HT-29 (cell line): ENCODE data around the gene EYA4. TPM values are rescaled to one million over a fixed set of nuclear protein-coding genes. Genes with fewer than 3 reads are reported as not detected.

Experiments used
- DNase-seq: peaks from one replicate; pipeline ENCODE4 v3.0.0-alpha.2; 2015; ENCODE audit warnings: low spot score
- total RNA-seq: library from RNA; depleted of rRNA; stranded (reverse); fragments of >200 nt; shearing (Covaris generic); gene quantifications from 2 replicates; pipeline ENCODE4 v1.2.3, GENCODE V29; 2014

The EYA4 gene
- total RNA-seq, 1 experiment from 2014 or later, result not detected

DNA sequence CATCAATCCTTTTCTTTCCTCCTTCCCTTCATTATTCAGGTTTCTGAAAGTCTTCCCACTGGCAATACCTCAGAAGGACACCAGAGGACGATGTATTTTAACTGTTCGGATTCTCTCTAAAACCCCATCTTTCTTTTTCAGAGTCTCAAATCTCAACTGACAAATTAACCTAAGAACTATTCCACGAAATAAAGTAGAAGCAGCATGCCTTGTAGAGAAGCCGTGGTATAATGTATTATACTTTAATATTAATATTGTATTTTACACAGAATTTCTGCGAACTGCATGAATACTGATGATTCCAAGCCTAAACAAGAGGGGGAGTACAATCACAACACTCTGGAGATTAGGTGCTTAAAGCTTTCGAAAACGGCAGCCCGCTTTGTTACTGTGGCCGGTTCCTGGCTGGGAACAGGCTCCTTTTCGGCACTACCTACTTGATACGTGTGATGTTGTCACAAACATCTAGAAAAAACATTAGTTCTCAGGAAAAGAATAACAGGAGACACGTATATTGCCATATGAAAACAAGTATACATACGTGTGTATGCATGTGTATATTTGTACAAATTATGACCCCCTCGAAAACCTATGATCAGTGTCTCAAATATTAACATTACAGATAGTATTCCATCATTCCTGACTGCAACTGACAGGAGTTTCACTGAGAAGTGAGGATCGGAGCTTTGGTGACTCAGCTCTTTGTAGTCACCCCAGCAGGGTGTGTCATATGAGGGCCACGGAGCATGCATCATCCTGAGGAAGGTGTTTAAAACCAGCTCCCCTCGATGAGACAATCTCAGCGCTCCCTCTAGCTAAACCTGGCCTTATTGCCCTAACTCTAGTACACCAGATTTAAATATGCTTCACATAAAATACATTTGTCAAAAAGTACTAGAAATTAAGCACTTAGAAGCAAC lies 328.1 kb downstream of the EYA4 start:
- peak; percentile 74 for DNase-seq

DNA sequence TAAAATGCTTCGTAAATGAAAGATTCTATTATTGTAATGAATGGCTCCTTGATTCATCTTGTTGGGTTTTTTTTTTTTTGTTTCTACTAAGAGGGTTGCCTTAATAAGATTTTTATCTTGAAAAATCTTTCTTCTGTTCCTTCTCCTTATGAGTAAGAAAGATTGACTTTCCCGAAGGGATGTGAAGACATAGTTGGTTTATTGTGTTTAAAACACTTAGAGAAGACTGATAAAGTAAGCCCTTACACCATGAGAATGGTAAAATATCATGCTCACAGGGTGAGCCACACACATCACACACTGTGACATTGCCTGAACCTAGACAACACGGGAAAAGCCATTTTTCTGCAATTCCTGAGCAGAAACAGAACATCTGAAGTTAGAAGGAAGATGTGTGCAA lies 330.5 kb downstream of the EYA4 start:
- DNase-seq, result no peak

DNA sequence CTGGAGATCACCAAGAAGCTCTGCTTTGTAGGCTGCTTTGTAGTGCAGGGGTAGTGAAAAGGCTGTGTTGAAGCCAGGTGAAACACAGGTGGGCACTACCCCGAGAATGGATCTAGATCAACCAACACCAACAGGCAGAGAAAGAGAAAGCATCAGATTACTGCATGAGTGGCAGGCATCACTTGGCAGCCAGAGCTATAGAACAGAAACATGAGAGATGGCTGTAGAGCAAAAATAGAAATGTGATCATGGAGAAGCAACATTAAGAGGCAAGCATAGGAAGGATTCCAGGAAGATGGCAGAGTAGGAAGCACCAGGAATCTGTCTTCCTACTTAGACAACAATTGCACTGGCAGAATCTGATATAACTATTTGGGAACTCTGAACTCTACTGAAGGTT lies 336.7 kb downstream of the EYA4 start:
- DNase-seq, result no peak
